A549 (cell line): Measurements from ENCODE around the gene CCDC97. TPM values are rescaled to one million over a fixed set of nuclear protein-coding genes. Genes with fewer than 3 reads are reported as not detected.
A peak's percentile ranks its signal among the peaks of the same experiment; 100 is the strongest.

ENCODE experiments used
- ATAC-seq, 2 experiments: fragments of 200-7000 bp in 1 of 2; fragments of >200 bp in 1 of 2; cut with Nextera tagmentation in 1 of 2; cut with Tn5 transposase in 1 of 2; 3 replicates each; pipeline versions ENCODE4 v1.8.0 to v1.9.1; 2018 to 2020; ENCODE audit warnings: mild to moderate bottlenecking in 1 of 2, moderate library complexity in 1 of 2
- CTCF ChIA-PET: fragments of 300-600 bp; sonication (Branson Sonifier 250); formaldehyde crosslinking; extraction: SDS; loops from one replicate; lab custom pipeline; 2021; ENCODE audit warnings: antibody characterized with exemption, inconsistent platforms; lab: Yijun Ruan, JAX
- POLR2A ChIA-PET: fragments of 350-600 bp; formaldehyde crosslinking; extraction: SDS; loops from one replicate; lab custom pipeline; 2021; ENCODE audit warnings: antibody characterized with exemption, inconsistent platforms; lab: Yijun Ruan, JAX
- DNase-seq, 2 experiments: peaks; one replicate each; pipeline versions ENCODE4 v3.0.0 to v3.0.0-alpha.2; 2011 to 2016; ENCODE audit warnings: low read depth in 1 of 2, low spot score in 1 of 2
- FAIRE-seq: peaks from 2 replicates; lab custom pipeline; 2011; peaks lifted over from hg19 to GRCh38; lab: Jason Lieb, UNC
- H3K27ac ChIP-seq, 2 experiments: fragments of >200 bp; sonication (Bioruptor Twin); formaldehyde crosslinking; 3 replicates each; pipeline ENCODE4 v1.5.1; 2016 to 2017
- H3K4me1 ChIP-seq: fragments of >200 bp; sonication (Bioruptor Twin); formaldehyde crosslinking; 3 replicates; pipeline ENCODE4 v1.6.1; 2016
- H3K4me2 ChIP-seq: fragments of >200 bp; sonication (Bioruptor Twin); formaldehyde crosslinking; 3 replicates; pipeline ENCODE4 v1.6.1; 2016
- H3K4me3 ChIP-seq: fragments of >200 bp; sonication (Bioruptor Twin); formaldehyde crosslinking; 3 replicates; pipeline ENCODE4 v1.5.1; 2016
- H3K9me3 ChIP-seq: fragments of >200 bp; sonication (Bioruptor Twin); formaldehyde crosslinking; 3 replicates; pipeline ENCODE4 v1.6.1; 2016
- ATOH8 ChIP-seq: fragments of 250-450 bp; sonication (Bioruptor Pico); IDR thresholded peaks from 2 replicates; pipeline ENCODE4 v1.5.0; 2020; ENCODE audit warnings: low read depth, mild to moderate bottlenecking, moderate library complexity
- CTCF ChIP-seq: fragments of >200 bp; sonication (Bioruptor Twin); formaldehyde crosslinking; IDR thresholded peaks from 3 replicates; pipeline ENCODE4 v1.5.1; 2016
- E2F6 ChIP-seq: IDR thresholded peaks from 2 replicates; pipeline ENCODE4 v1.6.1; 2012; ENCODE audit warnings: low read depth, borderline replicate concordance
- EHF ChIP-seq: fragments of 250-450 bp; sonication (Bioruptor Pico); IDR thresholded peaks from 2 replicates; pipeline ENCODE4 v1.5.0; 2020; ENCODE audit warnings: mild to moderate bottlenecking
- FOXS1 ChIP-seq: fragments of 250-450 bp; sonication (Bioruptor Pico); IDR thresholded peaks from 2 replicates; pipeline ENCODE4 v1.5.0; 2020; ENCODE audit warnings: mild to moderate bottlenecking, moderate library complexity
- HEYL ChIP-seq: fragments of 250-450 bp; sonication (Bioruptor Pico); IDR thresholded peaks from 2 replicates; pipeline ENCODE4 v1.8.0; 2021; ENCODE audit warnings: mild to moderate bottlenecking, moderate library complexity
- HOXB5 ChIP-seq: fragments of 250-450 bp; sonication (Bioruptor Pico); IDR thresholded peaks from 2 replicates; pipeline ENCODE4 v1.5.0; 2020; ENCODE audit warnings: mild to moderate bottlenecking, moderate library complexity
- JUN ChIP-seq, 2 experiments: fragments of >200 bp; sonication (Bioruptor Twin); formaldehyde crosslinking; IDR thresholded peaks; 2 replicates in 1 of 2; 3 replicates in 1 of 2; pipeline ENCODE4 v1.6.1; 2016 to 2017
- KDM1A ChIP-seq: fragments of 200-600 bp; sonication (generic); IDR thresholded peaks from 2 replicates; pipeline ENCODE4 v1.6.1; 2016; ENCODE audit warnings: low read depth, mild to moderate bottlenecking
- MAFK ChIP-seq: fragments of 450-650 bp; IDR thresholded peaks from 2 replicates; pipeline ENCODE4 v1.6.1; 2014; ENCODE audit not compliant: partially characterized antibody
- MAX ChIP-seq: IDR thresholded peaks from 2 replicates; pipeline ENCODE4 v1.6.1; 2012
- NPAS2 ChIP-seq: fragments of 250-450 bp; sonication (Bioruptor Pico); IDR thresholded peaks from 2 replicates; pipeline ENCODE4 v1.8.0; 2022; ENCODE audit warnings: mild to moderate bottlenecking, moderate library complexity, borderline replicate concordance
- PHF8 ChIP-seq: fragments of 200-600 bp; sonication (generic); IDR thresholded peaks from 2 replicates; pipeline ENCODE4 v1.6.1; 2016; ENCODE audit warnings: low read depth, mild to moderate bottlenecking, antibody characterized with exemption, moderate library complexity, borderline replicate concordance
- POLR2A ChIP-seq: IDR thresholded peaks from 2 replicates; pipeline ENCODE4 v1.6.1; 2012; ENCODE audit warnings: mild to moderate bottlenecking, low read length
- RARB ChIP-seq: fragments of 250-450 bp; sonication (Bioruptor Pico); IDR thresholded peaks from 2 replicates; pipeline ENCODE4 v1.8.0; 2021; ENCODE audit warnings: mild to moderate bottlenecking, moderate library complexity
- ZFP36 ChIP-seq: fragments of 450-650 bp; IDR thresholded peaks from 2 replicates; pipeline ENCODE4 v1.6.1; 2014; ENCODE audit warnings: borderline replicate concordance; ENCODE audit not compliant: partially characterized antibody
- WGBS: methylation state at CpG from one replicate; pipeline ENCODE4 v1.1.6; 2017; ENCODE audit errors: missing lambda C conversion rate; 5-methylcytosine and 5-hydroxymethylcytosine counted together
- polyA plus RNA-seq, 4 experiments: library from polyadenylated mRNA; depleted of rRNA in 3 of 4; stranded (reverse); fragments of >200 nt; fragmentation: RNase III in 1 of 4; extraction: RNeasy Plus Mini Kit Qiagen cat#74134 plus additional on column Dnase treatment in 1 of 4; gene quantifications; 2 replicates in 3 of 4; 3 replicates in 1 of 4; pipeline ENCODE4 v1.2.3, GENCODE V29; 2011 to 2017
- TF ChIP-seq, protein P1 (sequence below): fragments of >200 bp; sonication (Bioruptor Twin); formaldehyde crosslinking; IDR thresholded peaks from 2 replicates; pipeline ENCODE4 v1.6.1; 2016
- TF ChIP-seq, protein P2 (sequence below): fragments of >200 bp; sonication (Bioruptor Twin); formaldehyde crosslinking; IDR thresholded peaks from 3 replicates; pipeline ENCODE4 v1.6.1; 2016
- TF ChIP-seq, protein P3 (sequence below): IDR thresholded peaks from 2 replicates; pipeline ENCODE4 v1.6.1; 2012

Gene CCDC97
- polyA plus RNA-seq, 2 of the 4 experiments (the other 2 are of a cell fraction) = 18.7 to 26.8 TPM

- POLR2A ChIA-PET = no interaction called here
- CTCF ChIA-PET = interaction anchor here (1.1 to 23.9 kb wide), 6 partner anchors 10 to 128 kb away, joined by 3 to 295 read pairs (median 18); partner anchors contain the start of gene TGFB1
- TF ChIP-seq HEYL (CRISPR knock-in tag) = no peak
- no peak for TF ChIP-seq NPAS2 (CRISPR knock-in tag)
- TF ChIP-seq, protein P1, sequence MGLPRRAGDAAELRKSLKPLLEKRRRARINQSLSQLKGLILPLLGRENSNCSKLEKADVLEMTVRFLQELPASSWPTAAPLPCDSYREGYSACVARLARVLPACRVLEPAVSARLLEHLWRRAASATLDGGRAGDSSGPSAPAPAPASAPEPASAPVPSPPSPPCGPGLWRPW = no peak
- no peak for TF ChIP-seq RARB (CRISPR knock-in tag)
- TF ChIP-seq FOXS1 (CRISPR knock-in tag) = no peak
- no peak for TF ChIP-seq CTCF
- TF ChIP-seq, protein P2, sequence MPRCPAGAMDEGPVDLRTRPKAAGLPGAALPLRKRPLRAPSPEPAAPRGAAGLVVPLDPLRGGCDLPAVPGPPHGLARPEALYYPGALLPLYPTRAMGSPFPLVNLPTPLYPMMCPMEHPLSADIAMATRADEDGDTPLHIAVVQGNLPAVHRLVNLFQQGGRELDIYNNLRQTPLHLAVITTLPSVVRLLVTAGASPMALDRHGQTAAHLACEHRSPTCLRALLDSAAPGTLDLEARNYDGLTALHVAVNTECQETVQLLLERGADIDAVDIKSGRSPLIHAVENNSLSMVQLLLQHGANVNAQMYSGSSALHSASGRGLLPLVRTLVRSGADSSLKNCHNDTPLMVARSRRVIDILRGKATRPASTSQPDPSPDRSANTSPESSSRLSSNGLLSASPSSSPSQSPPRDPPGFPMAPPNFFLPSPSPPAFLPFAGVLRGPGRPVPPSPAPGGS = no peak
- TF ChIP-seq, protein P3, sequence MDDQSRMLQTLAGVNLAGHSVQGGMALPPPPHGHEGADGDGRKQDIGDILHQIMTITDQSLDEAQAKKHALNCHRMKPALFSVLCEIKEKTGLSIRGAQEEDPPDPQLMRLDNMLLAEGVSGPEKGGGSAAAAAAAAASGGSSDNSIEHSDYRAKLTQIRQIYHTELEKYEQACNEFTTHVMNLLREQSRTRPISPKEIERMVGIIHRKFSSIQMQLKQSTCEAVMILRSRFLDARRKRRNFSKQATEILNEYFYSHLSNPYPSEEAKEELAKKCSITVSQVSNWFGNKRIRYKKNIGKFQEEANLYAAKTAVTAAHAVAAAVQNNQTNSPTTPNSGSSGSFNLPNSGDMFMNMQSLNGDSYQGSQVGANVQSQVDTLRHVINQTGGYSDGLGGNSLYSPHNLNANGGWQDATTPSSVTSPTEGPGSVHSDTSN = no peak
- no peak for TF ChIP-seq E2F6
- TF ChIP-seq ATOH8 (CRISPR knock-in tag) = no peak
- TF ChIP-seq EHF (CRISPR knock-in tag) = no peak
- no peak for TF ChIP-seq MAX
- TF ChIP-seq KDM1A = no peak
- no peak for TF ChIP-seq POLR2A
- no peak for TF ChIP-seq HOXB5 (CRISPR knock-in tag)
Observed at GRCh38 chr19:41332468-41332867, 22.5 kb downstream of the CCDC97 start.

GRCh38 chr19:41334793-41335192 lies 24.8 kb downstream of the CCDC97 start:
- FAIRE-seq (no peak), DNase-seq (no peak), ATAC-seq (no peak)
- TF ChIP-seq JUN (IDR thresholded peaks at IDR 0.05) (0 out of 5 replicates have a peak, but pooled peaks of 1 of the 2 experiments have one; percentile 11), ZFP36 (no peak), MAX (no peak), PHF8 (no peak), MAFK (no peak)
- no peak overlapping the region for H3K27ac ChIP-seq
- H3K4me3 ChIP-seq = no peak overlapping the region
- peaks cover 2% of the 10 kb centered on the region; the same call in 2 of the 3 replicates for H3K4me1 ChIP-seq
- POLR2A ChIA-PET = no interaction called here
- no peak overlapping the region for H3K4me2 ChIP-seq
- CTCF ChIA-PET = interaction anchor here (1.2 to 23.9 kb wide), 7 partner anchors 13 to 62 kb away, joined by 3 to 295 read pairs (median 8); partner anchors contain the start of genes B9D2 and TGFB1
- H3K9me3 ChIP-seq = no peaks in the 10 kb centered on the region
- 93% methylated on average over 5 of the region's 5 CpGs for WGBS

More at GRCh38 chr19:41332468-41332867, 22.5 kb downstream of the CCDC97 start:
- FAIRE-seq = peak; percentile 79
- Histone ChIP-seq H3K9me3 (no peaks in the 10 kb centered on the region), H3K4me3 (no peak overlapping the region), H3K4me1 (peaks cover 16% of the 10 kb centered on the region), H3K4me2 (no peak overlapping the region), H3K27ac (no peak overlapping the region)
- ATAC-seq = no peak
- 84% methylated on average over 5 of the region's 5 CpGs for WGBS
- no peak for DNase-seq
